H1 (cell line): ENCODE data around the gene MEDAG. TPM values are rescaled to one million over a fixed set of nuclear protein-coding genes. Genes with fewer than 3 reads are reported as not detected.

ENCODE experiments used
- BRCA1 ChIP-seq: IDR thresholded peaks from 2 replicates; pipeline ENCODE4 v1.6.1; 2012; ENCODE audit warnings: low read depth, low read length, improper control_type of control experiment
- MAFK ChIP-seq: IDR thresholded peaks from 2 replicates; pipeline ENCODE4 v1.6.1; 2012; ENCODE audit warnings: low read depth, mild to moderate bottlenecking, improper control_type of control experiment, low read length
- PHF8 ChIP-seq: fragments of 200-600 bp; sonication (generic); conservative IDR thresholded peaks from 2 replicates; pipeline ENCODE4 v1.7.1; 2012; ENCODE audit warnings: low read depth, mild to moderate bottlenecking, inconsistent platforms, low read length, moderate library complexity
- RNF2 ChIP-seq: fragments of 200-900, 300-1000 bp; sonication (generic); IDR thresholded peaks from 2 replicates; pipeline ENCODE4 v1.7.1; 2016; ENCODE audit warnings: borderline replicate concordance, low read depth, mild to moderate bottlenecking, antibody characterized with exemption, low read length; ENCODE audit not compliant: poor library complexity, severe bottlenecking; ENCODE audit errors: missing control alignments
- RXRA ChIP-seq: IDR thresholded peaks from 2 replicates; pipeline ENCODE4 v1.6.1; 2011; ENCODE audit warnings: low read depth, mild to moderate bottlenecking, low read length, moderate library complexity; ENCODE audit not compliant: insufficient read depth
- SIX5 ChIP-seq: IDR thresholded peaks from 2 replicates; pipeline ENCODE4 v1.6.1; 2011; ENCODE audit warnings: mild to moderate bottlenecking, low read depth, low read length
- TBP ChIP-seq: IDR thresholded peaks from 2 replicates; pipeline ENCODE4 v1.6.1; 2011; ENCODE audit warnings: low read depth, low read length, improper control_type of control experiment
- TCF12 ChIP-seq: IDR thresholded peaks from 2 replicates; pipeline ENCODE4 v1.6.1; 2011; ENCODE audit warnings: low read depth, mild to moderate bottlenecking, low read length
- polyA plus RNA-seq, 7 experiments: library from polyadenylated mRNA; depleted of rRNA in 3 of 7; stranded (reverse) in 5 of 7; unstranded in 2 of 7; fragments of >200 nt in 5 of 7; fragments of 200-250 nt in 2 of 7; gene quantifications; 1 replicate in 5 of 7; 2 replicates in 1 of 7; 4 replicates in 1 of 7; pipeline versions ENCODE4 v1.2.1 to v1.2.3, GENCODE V29; 2011 to 2013; ENCODE audit warnings: missing spikeins in 2 of 7, mixed read lengths in 2 of 7
- total RNA-seq: library from RNA; stranded (reverse); fragmentation: NEBNext Ultra II Directional; extraction: Animal tissue kit (Norgen Biotek cat#: 25700); gene quantifications from 2 replicates; pipeline ENCODE4 v1.2.1, GENCODE V29; 2021
- TF ChIP-seq, protein P1 (sequence below): fragments of 300-600 bp; sonication (generic); IDR thresholded peaks from 2 replicates; pipeline ENCODE4 v1.7.1; 2012; ENCODE audit warnings: low read length, moderate library complexity, mild to moderate bottlenecking, inconsistent platforms; ENCODE audit not compliant: insufficient replicate concordance
- TF ChIP-seq, protein P2 (sequence below): IDR thresholded peaks from 2 replicates; pipeline ENCODE4 v1.6.1; 2011; ENCODE audit warnings: low read depth, mild to moderate bottlenecking, low read length; ENCODE audit not compliant: insufficient read depth

The MEDAG gene
- total and polyA plus RNA-seq, 2 of the 8 experiments (the other 6 are each of a cell fraction or from before 2014, with no cell fraction given) = 2.1 to 3.1 TPM

DNA sequence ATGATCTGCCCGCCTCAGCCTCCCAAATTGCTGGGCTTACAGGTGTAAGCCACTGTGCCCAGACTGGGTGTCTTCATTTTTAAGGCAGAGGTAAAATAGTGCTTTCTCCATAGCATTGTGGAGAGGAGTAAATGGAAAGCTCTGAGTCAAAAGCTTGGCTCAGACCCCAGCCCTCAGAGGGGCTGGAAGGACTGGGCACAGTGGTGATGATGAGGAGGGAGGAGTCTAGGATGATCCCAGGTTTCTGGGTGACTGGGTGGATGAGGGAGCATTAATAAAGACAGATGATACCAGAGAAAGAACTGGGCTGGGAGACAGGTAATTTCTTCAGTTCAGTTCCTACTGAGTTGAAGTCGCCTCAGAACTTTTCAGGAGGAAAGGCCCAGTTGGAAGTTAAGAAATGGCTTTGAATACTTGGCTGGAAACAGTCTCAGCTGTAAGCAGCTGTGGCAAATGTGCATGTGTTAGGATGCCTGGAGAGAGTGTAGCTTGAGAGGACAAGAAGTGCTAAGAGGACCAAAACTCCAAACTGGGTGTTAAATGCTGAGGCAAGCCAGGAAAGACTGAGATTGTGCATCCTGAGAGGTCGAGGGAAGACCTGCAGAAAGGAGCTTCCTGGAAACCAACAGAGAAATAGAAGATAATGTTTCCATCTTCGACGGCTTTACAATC, 37.1 kb upstream of the MEDAG start (continued):
- TF ChIP-seq, protein P1, sequence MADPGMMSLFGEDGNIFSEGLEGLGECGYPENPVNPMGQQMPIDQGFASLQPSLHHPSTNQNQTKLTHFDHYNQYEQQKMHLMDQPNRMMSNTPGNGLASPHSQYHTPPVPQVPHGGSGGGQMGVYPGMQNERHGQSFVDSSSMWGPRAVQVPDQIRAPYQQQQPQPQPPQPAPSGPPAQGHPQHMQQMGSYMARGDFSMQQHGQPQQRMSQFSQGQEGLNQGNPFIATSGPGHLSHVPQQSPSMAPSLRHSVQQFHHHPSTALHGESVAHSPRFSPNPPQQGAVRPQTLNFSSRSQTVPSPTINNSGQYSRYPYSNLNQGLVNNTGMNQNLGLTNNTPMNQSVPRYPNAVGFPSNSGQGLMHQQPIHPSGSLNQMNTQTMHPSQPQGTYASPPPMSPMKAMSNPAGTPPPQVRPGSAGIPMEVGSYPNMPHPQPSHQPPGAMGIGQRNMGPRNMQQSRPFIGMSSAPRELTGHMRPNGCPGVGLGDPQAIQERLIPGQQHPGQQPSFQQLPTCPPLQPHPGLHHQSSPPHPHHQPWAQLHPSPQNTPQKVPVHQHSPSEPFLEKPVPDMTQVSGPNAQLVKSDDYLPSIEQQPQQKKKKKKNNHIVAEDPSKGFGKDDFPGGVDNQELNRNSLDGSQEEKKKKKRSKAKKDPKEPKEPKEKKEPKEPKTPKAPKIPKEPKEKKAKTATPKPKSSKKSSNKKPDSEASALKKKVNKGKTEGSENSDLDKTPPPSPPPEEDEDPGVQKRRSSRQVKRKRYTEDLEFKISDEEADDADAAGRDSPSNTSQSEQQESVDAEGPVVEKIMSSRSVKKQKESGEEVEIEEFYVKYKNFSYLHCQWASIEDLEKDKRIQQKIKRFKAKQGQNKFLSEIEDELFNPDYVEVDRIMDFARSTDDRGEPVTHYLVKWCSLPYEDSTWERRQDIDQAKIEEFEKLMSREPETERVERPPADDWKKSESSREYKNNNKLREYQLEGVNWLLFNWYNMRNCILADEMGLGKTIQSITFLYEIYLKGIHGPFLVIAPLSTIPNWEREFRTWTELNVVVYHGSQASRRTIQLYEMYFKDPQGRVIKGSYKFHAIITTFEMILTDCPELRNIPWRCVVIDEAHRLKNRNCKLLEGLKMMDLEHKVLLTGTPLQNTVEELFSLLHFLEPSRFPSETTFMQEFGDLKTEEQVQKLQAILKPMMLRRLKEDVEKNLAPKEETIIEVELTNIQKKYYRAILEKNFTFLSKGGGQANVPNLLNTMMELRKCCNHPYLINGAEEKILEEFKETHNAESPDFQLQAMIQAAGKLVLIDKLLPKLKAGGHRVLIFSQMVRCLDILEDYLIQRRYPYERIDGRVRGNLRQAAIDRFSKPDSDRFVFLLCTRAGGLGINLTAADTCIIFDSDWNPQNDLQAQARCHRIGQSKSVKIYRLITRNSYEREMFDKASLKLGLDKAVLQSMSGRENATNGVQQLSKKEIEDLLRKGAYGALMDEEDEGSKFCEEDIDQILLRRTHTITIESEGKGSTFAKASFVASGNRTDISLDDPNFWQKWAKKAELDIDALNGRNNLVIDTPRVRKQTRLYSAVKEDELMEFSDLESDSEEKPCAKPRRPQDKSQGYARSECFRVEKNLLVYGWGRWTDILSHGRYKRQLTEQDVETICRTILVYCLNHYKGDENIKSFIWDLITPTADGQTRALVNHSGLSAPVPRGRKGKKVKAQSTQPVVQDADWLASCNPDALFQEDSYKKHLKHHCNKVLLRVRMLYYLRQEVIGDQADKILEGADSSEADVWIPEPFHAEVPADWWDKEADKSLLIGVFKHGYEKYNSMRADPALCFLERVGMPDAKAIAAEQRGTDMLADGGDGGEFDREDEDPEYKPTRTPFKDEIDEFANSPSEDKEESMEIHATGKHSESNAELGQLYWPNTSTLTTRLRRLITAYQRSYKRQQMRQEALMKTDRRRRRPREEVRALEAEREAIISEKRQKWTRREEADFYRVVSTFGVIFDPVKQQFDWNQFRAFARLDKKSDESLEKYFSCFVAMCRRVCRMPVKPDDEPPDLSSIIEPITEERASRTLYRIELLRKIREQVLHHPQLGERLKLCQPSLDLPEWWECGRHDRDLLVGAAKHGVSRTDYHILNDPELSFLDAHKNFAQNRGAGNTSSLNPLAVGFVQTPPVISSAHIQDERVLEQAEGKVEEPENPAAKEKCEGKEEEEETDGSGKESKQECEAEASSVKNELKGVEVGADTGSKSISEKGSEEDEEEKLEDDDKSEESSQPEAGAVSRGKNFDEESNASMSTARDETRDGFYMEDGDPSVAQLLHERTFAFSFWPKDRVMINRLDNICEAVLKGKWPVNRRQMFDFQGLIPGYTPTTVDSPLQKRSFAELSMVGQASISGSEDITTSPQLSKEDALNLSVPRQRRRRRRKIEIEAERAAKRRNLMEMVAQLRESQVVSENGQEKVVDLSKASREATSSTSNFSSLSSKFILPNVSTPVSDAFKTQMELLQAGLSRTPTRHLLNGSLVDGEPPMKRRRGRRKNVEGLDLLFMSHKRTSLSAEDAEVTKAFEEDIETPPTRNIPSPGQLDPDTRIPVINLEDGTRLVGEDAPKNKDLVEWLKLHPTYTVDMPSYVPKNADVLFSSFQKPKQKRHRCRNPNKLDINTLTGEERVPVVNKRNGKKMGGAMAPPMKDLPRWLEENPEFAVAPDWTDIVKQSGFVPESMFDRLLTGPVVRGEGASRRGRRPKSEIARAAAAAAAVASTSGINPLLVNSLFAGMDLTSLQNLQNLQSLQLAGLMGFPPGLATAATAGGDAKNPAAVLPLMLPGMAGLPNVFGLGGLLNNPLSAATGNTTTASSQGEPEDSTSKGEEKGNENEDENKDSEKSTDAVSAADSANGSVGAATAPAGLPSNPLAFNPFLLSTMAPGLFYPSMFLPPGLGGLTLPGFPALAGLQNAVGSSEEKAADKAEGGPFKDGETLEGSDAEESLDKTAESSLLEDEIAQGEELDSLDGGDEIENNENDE = no peak
- TF ChIP-seq SIX5 (no peak), RXRA (no peak), TBP (no peak), PHF8 (no peak), BRCA1 (no peak), TCF12 (no peak), RNF2 (no peak), MAFK (no peak)
- TF ChIP-seq, protein P2, sequence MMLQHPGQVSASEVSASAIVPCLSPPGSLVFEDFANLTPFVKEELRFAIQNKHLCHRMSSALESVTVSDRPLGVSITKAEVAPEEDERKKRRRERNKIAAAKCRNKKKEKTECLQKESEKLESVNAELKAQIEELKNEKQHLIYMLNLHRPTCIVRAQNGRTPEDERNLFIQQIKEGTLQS = no peak
